HG03378 (cell line): Measurements from ENCODE around the gene GYS2.
A peak's percentile ranks its signal among the peaks of the same experiment; 100 is the strongest.
"Not testable (repeated sequence)": the region's sequence is repeated elsewhere in the genome, so short reads cannot be mapped to it uniquely, and the experiment has no call there.

ENCODE experiments used
- ATAC-seq: cut with Tn5 transposase; IDR thresholded peaks from one replicate; pipeline ENCODE4 v1.9.1; 2021; ENCODE audit warnings: mild to moderate bottlenecking, moderate library complexity; ENCODE audit not compliant: unreplicated experiment

GYS2 gene

DNA sequence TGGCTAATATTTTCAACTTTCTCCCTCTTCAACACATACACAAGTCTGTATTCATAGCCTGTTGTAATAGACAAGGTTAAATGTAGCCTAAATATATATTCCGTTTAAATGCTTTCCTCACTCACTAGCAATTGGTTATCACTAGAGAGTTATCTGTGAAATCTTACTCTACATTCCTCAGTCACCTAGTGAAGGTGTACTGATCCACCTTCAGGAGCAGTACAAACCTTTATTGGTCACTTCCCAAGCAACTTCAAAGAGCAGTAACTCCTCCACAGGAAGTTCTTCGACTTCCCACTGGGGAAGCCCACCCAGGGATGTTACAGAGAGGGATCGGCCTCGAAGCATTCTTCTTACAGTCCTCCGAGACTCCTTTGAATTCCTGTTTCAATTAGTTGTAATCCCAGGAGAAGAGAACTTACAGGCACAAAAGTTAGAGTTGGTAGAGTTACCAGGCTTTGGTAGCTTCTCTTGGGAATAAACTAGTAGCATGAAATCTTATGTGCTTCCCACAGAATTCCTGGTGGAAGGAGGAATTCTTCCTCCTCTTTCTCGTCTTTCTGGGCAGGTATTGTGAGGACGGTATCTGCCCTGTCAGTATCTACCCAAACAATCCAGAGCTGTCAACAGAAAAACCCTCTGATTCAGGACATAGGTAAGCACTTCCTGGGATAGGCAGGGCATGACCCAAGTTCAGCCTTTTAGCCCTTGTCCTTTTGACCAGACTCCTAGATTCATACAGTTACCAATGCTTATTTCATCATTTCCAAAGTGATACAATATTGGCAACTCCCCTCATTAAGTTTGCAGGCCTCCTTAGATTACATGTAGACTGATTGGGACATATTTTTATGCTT is at the start of gene GYS2:
Gene GYS2 (minus strand): TSS at position 603 of the 857 bp plus-strand sequence. CDS start 255 bp downstream, at position 348.
- no peak for ATAC-seq

DNA sequence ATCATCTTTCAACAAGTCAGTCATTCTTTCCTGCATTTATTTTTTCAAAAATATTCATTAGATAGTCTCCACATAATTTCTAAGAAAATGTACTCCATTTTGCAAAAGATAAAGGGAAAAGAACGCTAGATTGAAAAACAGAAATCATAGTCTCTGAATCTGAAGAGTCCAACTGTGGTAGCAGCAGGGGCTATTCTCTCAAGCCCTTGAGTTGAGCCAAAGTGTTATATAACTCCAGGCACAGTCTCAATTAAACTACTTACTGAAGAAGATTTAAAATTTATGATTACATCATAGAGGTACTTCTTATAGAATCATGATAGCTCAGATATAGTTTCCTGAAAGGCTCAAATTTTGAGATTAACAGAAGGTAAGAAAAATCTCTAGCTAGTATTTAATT is 47.2 kb upstream of the GYS2 start:
- ATAC-seq, result no peak

- no peak for ATAC-seq
Measured at GRCh38 chr12:21650997-21651396, 46.4 kb upstream of the GYS2 start.

- no peak for ATAC-seq
Measured at GRCh38 chr12:21649034-21649433, 44.4 kb upstream of the GYS2 start.

DNA sequence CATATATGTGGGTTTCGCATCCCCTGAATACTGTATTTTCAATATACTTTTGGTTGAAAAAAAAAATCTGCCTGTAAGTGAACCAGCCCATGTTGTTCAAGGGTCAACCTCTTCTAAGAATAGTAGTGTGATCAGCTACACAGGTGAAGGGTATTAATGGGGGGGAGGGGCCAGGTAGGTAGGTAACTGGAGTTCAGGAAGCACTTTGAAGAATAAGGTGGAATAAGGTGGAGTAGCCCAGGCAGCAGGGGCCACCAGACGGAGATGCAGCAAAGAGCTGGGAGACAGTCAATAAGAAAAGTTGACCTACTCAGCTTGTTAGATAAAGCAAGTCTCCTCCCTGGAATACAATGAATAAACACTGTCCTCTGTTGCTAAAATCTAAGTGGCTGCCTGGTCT is 43.7 kb upstream of the GYS2 start:
- ATAC-seq, result no peak

DNA sequence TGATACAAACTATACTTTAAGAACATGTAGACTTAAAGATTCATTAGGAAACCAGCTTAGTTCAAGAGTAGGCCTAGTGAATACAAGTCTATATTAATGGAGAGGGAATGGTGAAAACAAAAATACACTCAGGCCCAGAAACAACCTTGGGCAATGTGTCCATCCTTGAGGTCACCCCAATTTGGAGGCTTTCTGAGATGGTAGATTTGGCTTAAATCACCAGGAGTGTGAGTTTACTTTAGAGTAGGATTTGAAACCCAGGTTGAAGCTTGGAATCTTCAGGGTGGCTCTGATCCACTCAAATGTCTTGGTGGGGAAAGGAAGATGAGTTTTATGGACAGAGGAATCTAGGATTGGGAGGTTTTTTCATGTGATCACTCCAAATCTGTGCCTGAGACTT is 42.5 kb upstream of the GYS2 start:
- no peak for ATAC-seq

DNA sequence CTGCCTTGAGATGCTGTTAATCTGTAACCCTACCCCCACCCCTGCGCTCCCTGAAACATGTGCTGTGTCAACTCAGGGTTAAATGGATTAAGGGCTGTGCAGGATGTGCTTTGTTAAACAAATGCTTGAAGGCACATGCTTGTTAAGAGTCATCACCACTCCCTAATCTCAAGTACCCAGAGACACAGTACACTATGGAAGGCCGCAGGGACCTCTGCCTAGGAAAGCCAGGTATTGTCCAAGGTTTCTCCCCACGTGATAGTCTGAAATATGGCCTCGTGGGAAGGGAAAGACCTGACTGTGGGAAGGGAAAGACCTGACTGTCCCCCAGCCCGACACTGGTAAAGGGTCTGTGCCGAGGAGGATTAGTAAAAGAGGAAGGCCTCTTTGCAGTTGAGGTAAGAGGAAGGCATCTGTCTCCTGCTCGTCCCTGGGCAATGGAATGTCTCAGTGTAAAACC is 40.4 kb upstream of the GYS2 start:
- not testable (repeated sequence) for ATAC-seq

- no peak for ATAC-seq
Measured at GRCh38 chr12:21644516-21644915, 39.9 kb upstream of the GYS2 start.

GRCh38 chr12:21643758-21644157 is 39.1 kb upstream of the GYS2 start:
- no peak for ATAC-seq

- ATAC-seq, result peak; percentile 55
Measured at GRCh38 chr12:21642707-21643389, 38.2 kb upstream of the GYS2 start.

DNA sequence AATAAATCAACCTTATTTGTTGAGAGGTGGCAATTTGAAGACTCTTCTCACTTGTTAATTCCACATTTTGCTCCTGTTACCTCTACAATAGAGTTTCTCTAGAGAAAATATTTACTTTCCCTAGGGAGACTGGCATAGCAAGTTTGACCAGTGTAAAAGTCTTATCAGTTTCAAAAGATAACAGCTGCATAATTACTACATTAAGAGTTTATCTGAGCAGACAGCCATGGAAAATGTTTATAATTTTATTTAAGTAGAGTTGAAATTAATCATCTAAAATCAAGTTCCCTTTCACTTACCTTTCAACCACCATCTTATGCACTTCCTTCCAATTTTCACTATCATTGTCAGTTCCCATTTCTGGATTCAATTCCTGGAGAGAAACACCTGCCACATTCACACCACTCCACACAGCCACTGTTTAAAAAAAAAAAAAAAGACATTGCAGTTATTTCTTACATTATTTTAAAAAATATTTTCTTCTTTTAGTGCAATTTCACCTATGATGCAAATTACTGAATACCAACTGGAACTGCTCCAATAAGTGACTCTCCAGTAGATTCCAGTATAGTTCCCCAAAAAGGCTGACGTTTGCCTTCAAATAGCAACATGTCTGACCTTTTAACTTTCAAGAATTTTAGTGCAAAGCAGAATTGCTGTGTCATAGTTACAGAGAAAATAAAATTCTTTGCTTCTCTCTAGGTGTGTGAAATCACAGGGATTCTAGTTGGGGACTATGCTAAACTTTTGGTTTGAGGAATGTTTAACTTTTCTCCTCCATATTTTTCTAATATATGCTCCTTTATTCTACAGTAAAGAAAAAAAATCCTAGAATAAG is 33.6 kb upstream of the GYS2 start:
- ATAC-seq, result no peak

- no peak for ATAC-seq
Measured at GRCh38 chr12:21634245-21634644, 29.6 kb upstream of the GYS2 start.

GRCh38 chr12:21631367-21631766 is 26.7 kb upstream of the GYS2 start:
- peak; percentile 56 for ATAC-seq

GRCh38 chr12:21627924-21628323 is 23.3 kb upstream of the GYS2 start:
- ATAC-seq, result no peak

DNA sequence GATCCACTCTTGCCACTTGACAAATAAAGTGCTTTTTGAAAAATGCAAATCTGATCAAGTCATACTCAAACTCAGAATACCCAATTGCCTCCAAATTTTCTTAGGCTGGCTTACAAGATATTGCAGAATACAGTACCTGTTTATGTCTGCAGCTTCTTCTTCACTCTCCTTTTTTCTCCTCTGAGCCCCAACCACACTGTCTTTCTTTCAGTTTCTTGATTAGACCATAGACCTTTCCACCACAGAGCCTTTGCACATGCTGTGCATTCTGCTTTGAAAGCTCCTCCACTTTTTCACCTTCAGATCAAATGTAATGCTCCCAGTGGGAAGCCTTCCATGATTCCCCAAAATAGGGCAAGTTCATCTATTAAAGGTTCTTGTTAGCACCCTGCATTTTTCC is 13.9 kb upstream of the GYS2 start:
- ATAC-seq, result no peak

DNA sequence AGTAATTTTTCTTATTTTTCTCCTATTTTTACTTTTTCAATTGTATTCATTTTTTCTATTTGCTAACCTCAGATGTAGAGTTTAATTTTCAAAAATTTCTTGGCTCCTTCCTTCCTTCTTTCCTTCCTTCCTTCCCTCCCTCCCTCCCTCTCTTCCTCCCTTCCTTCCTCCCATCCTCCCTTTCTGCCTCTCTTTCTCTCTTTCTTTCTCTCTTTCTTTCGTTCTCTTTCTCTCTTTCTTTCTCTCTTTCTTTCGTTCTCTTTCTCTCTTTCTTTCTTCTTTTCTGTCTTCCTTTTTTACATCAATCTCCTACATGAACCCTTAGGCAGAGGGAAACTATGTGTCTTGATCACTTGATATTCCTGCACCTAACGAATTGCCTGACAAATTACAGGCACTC is 12.4 kb upstream of the GYS2 start:
- ATAC-seq, result no peak

- ATAC-seq, result no peak
Measured at GRCh38 chr12:21615431-21615830, 10.8 kb upstream of the GYS2 start.

- no peak for ATAC-seq
Measured at GRCh38 chr12:21614506-21614905, 9.9 kb upstream of the GYS2 start.

DNA sequence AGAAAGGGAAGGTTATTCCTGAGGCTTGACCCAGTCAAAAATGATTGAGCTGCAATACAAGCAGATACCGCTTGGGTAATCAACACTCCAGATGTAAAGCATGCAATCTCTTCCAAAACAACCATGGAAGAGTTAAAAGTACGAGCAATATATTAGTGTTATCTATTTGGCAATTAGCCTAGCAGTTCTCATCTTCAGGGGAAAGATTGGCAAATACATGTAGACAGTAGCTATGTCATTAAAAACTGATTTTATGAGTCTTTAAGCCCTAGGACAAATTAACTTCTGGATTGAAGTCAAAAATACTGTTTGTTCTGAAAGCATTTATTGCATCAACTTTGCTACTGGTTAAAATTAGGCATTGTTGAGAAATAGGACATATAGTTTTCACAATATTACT is 9.3 kb upstream of the GYS2 start:
- ATAC-seq, result no peak

DNA sequence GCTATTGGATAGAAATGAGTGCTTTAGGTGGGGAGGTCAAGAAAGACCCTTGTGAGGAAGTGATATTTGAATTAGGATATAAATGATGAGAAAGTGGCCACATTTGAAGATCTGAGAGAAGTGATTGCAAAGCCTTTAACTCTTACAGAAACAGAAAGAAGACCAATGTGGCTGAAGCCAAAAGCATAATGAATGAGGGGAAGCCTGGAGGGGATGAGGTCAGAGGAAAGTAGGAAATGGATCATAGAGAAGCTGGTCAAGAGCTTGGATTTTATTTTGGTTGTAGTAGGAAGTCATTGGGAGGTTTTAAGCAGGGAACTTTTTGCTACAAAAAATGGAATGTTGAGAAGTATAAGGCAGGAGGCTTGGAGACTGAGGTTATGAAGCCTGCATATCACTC is 3.5 kb upstream of the GYS2 start:
- ATAC-seq, result no peak

GRCh38 chr12:21607701-21608100 is 3.1 kb upstream of the GYS2 start:
- ATAC-seq, result no peak
